HUES64 (cell line): ENCODE measurements around the gene SRGAP2B.
"Not testable (repeated sequence)": the region's sequence is repeated elsewhere in the genome, so short reads cannot be mapped to it uniquely, and the experiment has no call there.

ENCODE experiments used
- H3K27ac ChIP-seq: 2 replicates; pipeline ENCODE4 v1.7.0; 2013; ENCODE audit warnings: low read depth, low read length, inconsistent platforms
- H3K27me3 ChIP-seq: 2 replicates; pipeline ENCODE4 v1.6.1; 2013; ENCODE audit warnings: mild to moderate bottlenecking, low read length; ENCODE audit not compliant: insufficient read depth
- H3K36me3 ChIP-seq: 2 replicates; pipeline ENCODE4 v1.6.1; 2013; ENCODE audit warnings: mild to moderate bottlenecking, low read length; ENCODE audit not compliant: insufficient read depth
- H3K4me1 ChIP-seq: 2 replicates; pipeline ENCODE4 v1.6.1; 2013; ENCODE audit warnings: mild to moderate bottlenecking, low read length, moderate library complexity; ENCODE audit not compliant: insufficient read depth
- H3K4me3 ChIP-seq: 2 replicates; pipeline ENCODE4 v1.5.1; 2013; ENCODE audit warnings: mild to moderate bottlenecking, low read length, moderate library complexity
- H3K9ac ChIP-seq: 2 replicates; pipeline ENCODE4 v1.6.1; 2013; ENCODE audit warnings: mild to moderate bottlenecking, low read depth, low read length
- H3K9me3 ChIP-seq: 2 replicates; pipeline ENCODE4 v1.6.1; 2013; ENCODE audit warnings: low read depth, low read length; ENCODE audit not compliant: insufficient read depth
- WGBS: fragments of 150-250, 120-280 bp; methylation state at CpG from one replicate; pipeline ENCODE4 v1.1.7; 2013; ENCODE audit warnings: missing lambda C conversion rate; 5-methylcytosine and 5-hydroxymethylcytosine counted together

The SRGAP2B gene

DNA sequence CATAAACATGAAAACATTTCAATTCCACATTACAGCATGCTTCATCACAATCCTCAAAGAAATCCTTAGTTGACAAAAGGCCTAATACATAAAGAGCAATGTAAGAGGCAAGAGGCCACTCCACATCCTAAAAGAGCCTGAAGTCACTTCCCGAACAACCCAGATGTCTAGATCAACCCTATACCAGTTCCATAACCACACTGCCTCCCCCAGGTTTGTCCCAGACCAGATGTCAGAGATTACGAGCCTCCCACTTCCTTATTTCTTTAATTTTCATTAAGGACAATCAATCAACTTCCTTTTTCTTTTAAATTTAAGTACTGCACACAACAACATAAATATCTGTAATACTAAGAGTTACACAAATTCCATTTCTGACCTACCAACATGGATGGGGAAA is 15.4 kb downstream of the SRGAP2B start:
- 83% methylated on average over 1 of the region's 2 CpGs for WGBS
- not testable (repeated sequence) for H3K27ac ChIP-seq, H3K9me3 ChIP-seq, H3K36me3 ChIP-seq, H3K4me1 ChIP-seq, H3K27me3 ChIP-seq, H3K9ac ChIP-seq, H3K4me3 ChIP-seq

DNA sequence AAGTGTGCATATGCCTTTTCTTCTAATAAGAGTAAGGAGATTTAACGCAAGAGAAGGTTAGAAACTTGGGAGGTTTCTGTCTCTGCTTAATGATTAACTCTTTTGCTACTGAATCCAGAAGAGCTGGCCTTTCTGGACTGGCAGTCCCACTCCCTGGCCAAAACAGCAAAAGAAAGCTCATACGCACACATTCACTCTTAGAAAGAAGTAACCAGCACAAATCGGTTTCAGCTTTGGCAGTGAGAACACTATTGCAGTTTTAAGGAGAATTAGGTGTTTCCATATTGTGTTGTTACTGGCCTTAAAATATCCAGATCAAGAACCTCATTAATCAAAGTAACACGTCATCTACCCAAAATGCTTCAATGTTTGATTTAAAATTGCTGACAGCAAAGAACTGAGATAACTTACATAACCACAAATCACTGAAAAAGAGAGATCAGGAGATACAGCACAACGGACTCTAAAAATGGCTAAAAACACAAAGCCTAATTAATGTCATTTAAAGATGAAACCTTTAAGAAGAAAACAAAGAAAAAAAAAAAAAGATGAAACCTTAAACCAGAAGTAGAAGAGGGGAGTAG is 16.2 kb downstream of the SRGAP2B start:
- no CpG with 5 or more reads among the region's 5 CpGs for WGBS
- H3K27me3 ChIP-seq = not testable (repeated sequence)

DNA sequence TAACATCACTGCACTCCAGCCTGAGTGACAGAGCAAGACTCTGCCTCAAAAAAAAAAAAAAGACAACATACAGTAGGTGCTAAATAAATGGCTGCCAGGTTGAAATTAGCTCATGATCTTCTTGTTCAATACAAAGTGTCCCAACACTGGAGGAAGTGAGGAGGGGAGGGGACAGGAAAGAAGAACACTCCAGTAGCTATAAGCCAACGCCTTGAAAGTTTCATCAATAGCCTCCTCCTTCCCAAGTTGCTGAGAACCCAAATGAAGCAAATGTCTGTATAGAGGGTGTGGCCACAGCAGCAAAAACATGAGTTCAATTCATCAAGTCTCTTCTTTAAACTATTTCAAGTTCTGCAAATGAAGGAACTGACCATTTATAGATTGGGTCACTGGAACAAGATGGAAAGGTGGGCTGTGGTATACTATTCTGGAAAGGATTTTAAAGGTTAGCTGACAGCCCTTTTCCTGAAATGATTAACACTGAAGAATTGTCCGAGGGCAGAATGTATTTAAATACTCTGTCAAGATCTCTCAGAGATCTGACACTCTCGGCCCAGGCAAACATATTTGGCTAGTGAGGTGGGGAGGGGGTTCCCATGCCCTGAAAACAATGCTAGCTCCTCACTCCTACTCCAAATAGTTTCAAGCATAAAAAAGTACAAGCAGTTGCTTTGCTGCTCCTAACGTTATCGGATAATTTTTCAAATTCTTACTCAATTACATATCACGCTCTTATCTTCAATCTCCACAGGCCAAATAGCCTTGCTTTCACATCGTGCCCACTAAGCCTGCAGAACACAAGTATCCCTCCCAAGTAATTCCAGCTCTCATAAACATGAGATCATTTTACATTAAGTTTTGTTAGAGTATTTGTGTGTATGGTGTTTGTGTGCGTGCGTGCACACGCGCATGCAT is 17.0 kb downstream of the SRGAP2B start:
- WGBS = no CpG with 5 or more reads among the region's 11 CpGs
- not testable (repeated sequence) for H3K9ac ChIP-seq, H3K4me3 ChIP-seq, H3K9me3 ChIP-seq, H3K27ac ChIP-seq, H3K27me3 ChIP-seq, H3K36me3 ChIP-seq, H3K4me1 ChIP-seq

More for the DNA sequence above, 16.2 kb downstream of the SRGAP2B start:
- H3K9ac ChIP-seq, H3K36me3 ChIP-seq, H3K4me1 ChIP-seq, H3K4me3 ChIP-seq, H3K27ac ChIP-seq, H3K9me3 ChIP-seq: not testable (repeated sequence)

DNA sequence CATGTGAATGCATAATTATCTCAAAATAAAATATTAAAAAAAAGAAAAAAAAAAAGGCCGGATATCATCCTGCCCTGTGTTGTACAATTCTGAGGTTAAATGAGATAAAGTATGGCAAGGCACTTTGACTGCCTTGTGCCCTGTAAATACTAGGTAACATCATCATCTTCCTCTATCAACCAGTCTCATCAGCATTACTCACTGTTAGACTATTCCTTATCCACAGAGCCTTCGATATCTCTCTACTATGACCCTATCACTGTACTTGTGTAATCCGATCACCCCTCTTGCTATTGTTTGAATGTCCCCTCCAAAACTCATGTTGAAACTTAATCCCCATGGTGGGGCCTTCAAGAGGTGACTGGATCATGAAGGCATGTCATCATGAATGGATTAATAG is 18.3 kb downstream of the SRGAP2B start:
- not testable (repeated sequence) for H3K27me3 ChIP-seq, H3K9me3 ChIP-seq, H3K4me1 ChIP-seq, H3K4me3 ChIP-seq, H3K27ac ChIP-seq, H3K36me3 ChIP-seq, H3K9ac ChIP-seq
- WGBS = no CpG with 5 or more reads among the region's 3 CpGs

DNA sequence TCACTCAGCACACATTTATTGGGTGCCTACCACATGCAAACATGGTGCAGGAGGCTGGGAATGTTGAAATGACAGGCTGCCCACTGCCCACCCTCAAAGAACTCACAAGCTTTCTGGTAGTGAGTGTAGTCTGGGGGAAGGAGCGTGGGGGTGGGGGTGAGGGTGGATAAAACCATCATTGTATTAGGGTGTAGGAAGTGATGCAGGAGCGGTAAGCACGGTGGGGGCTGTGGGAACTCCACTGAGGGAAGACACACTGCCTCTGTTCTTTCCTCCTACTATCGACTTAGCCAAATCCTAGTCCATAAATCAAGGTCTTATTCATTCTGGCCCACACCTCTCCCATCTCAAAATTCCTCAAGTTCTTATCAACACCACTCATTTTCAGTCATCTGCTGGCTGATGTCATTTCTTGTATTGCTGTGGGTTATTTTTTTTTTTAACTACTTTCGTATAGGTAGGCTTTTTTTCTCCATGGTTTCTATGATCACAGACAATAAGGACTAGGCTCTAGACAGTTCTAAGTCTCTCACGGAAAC is 21.0 kb downstream of the SRGAP2B start:
- 100% methylated on average over 1 of the region's 6 CpGs for WGBS
- not testable (repeated sequence) for H3K4me3 ChIP-seq, H3K9me3 ChIP-seq, H3K27ac ChIP-seq, H3K9ac ChIP-seq, H3K4me1 ChIP-seq, H3K36me3 ChIP-seq, H3K27me3 ChIP-seq

DNA sequence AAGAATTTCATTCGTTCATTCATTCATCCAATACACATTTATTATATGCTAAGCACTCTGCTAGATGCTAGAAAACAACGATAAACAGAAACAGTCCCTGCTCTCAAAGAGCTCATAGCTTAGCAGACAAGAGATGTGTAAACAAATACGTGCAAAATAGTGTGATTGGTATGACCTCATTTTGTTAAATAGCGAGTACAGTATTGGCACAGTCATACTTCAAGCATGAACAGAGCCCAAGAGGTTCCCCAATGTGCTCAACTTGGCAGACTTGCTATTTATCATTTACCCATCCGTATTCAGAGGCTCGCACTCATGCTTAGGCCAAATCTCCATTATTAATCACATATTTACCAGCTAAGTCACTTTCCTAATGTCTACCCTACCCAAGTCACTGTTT is 23.6 kb downstream of the SRGAP2B start:
- H3K9me3 ChIP-seq, H3K27me3 ChIP-seq, H3K27ac ChIP-seq, H3K4me1 ChIP-seq, H3K9ac ChIP-seq, H3K4me3 ChIP-seq, H3K36me3 ChIP-seq: not testable (repeated sequence)
- no CpG with 5 or more reads among the region's 6 CpGs for WGBS

DNA sequence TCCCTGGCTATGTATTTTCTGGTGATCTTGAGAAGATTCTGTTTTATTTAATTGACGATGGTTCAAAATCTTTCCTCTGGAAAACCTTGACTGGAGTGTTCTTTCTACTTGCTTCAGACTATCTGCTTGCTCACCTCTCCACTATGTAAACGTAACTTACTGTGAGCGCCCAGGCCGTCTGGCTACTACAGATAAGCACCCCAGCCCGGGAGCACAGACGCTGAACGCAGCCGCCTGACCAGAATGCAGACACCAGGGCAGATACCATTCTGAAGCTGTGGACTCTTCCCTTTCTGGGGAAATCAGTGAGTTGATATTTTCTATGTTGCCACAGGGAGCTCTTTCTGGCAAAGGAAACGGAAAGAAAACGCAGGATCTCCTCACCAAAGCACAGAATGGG is 28.6 kb downstream of the SRGAP2B start:
- no CpG with 5 or more reads among the region's 10 CpGs for WGBS

DNA sequence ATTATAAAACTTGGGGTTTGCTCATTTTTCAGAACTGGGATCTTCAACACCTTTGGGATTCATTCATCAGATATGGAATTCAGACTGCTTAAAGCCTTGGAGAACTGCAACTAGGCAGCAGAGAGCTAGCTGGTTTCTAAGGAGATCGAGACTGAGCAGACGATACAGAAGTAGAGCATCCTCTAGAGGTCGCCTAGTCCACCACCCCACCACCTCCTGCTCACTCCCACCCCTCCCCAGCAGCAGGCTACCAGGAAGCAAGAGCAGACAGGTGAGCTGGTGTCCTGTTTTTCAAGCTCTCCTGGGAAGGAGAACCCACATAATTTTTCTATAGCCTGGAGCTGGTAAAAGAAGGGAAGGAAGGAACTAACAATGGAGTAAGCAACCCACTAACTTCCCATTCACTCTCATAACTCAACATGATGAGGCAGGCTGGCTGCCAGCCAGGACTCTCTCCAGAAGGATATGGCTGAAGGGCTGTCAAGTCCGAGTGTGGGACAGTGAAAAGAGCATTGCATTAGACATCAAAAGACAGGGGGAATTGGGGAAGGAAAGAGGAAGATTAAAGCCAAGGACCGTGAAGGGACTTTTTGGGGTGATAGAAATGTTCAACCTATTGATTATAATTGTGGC is 29.8 kb downstream of the SRGAP2B start:
- not testable (repeated sequence) for H3K9me3 ChIP-seq, H3K27ac ChIP-seq, H3K9ac ChIP-seq, H3K36me3 ChIP-seq, H3K4me1 ChIP-seq, H3K4me3 ChIP-seq, H3K27me3 ChIP-seq
- WGBS = no CpG with 5 or more reads among the region's 5 CpGs

More for the DNA sequence above, 28.6 kb downstream of the SRGAP2B start:
- H3K27ac ChIP-seq, H3K36me3 ChIP-seq, H3K9ac ChIP-seq, H3K4me3 ChIP-seq, H3K9me3 ChIP-seq, H3K4me1 ChIP-seq, H3K27me3 ChIP-seq: not testable (repeated sequence)

DNA sequence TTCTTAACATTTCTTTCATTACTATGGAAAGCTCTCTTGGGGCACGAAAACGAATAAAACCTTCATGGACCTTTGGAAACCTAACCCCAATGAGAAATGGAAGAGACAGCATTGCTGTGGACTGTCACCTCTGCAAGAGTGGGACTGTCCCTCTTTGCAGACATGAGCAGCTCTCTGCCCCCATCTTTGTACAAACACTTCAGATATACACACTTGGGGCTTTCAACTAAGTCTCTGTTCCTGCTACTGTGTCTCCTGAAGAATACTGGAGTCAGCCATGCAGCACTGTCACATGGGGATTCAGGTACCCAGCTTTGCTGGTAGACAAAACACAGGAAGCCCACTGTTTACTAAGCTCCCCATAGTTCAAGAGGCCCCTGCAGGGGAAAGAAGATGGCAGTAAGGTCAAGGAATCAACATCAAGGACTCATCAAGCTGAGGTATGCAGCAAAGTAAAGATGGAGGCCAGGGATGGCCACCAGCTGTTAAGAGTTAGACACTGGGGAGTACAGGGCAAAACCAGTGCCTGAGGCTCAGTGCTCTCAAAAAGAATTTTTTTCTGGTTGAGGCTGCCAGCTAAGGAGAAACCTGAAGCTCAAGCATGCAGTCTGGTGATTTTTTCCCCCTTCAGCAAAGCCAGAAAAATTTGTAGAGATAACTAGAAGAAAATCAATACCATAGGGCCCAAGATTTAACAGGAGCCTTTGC is 31.0 kb downstream of the SRGAP2B start:
- H3K36me3 ChIP-seq, H3K4me1 ChIP-seq, H3K27ac ChIP-seq, H3K9me3 ChIP-seq, H3K27me3 ChIP-seq, H3K9ac ChIP-seq, H3K4me3 ChIP-seq: not testable (repeated sequence)
- no CpG with 5 or more reads among the region's 2 CpGs for WGBS

DNA sequence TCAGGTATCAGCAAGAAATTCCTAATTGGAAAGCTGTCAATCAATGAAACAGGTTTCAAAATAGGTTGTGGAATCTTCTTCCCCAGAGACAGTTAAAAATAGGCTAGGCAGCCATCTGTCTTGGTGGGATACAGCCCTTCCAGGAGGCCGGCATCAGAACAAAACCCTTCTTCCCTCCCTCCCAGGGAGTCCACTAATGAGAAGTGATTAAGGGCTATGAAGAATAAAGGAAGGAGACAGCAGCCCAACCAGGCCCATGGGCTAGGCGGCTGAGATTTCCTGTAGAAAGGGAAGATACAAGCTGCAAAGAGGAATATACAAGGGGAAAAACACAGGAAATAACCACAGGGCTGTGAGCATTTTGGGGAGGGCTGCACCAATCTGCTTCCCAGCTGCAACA is 31.8 kb downstream of the SRGAP2B start:
- H3K9ac ChIP-seq, H3K27ac ChIP-seq, H3K4me1 ChIP-seq, H3K9me3 ChIP-seq, H3K36me3 ChIP-seq, H3K27me3 ChIP-seq, H3K4me3 ChIP-seq: not testable (repeated sequence)
- WGBS = 27% methylated on average over 1 of the region's 2 CpGs

DNA sequence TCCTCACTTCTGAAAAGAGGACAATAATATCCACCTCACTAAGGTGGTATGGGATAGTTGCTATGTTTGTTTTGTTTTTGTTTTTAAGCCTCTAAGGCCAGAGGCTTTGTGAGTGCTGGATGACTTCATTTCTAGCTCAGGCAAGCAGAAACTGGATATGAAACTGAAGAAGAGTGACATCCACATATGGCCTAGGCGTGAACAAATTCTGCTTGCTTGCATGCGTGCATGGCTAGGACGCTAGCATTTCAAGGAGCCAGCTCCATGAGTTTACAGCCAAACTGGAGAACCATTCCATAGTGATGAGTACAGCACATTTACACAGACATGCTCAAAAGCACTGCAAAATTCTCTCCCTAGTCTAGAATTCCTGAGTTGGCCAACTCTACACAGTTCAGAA is 36.9 kb downstream of the SRGAP2B start:
- H3K36me3 ChIP-seq, H3K27me3 ChIP-seq, H3K4me3 ChIP-seq, H3K9me3 ChIP-seq, H3K27ac ChIP-seq, H3K9ac ChIP-seq, H3K4me1 ChIP-seq: not testable (repeated sequence)
- WGBS = no CpG with 5 or more reads among the region's 3 CpGs
